Effector memory CD8-positive, alpha-beta T cell (primary cell): ENCODE data around the gene KRTAP4-11.
"Not testable (repeated sequence)": the region's sequence is repeated elsewhere in the genome, so short reads cannot be mapped to it uniquely, and the experiment has no call there.

Source experiments
- ATAC-seq: fragments of 150-1000 bp; cut with Tn5 transposase; replicated peaks from 2 replicates; pipeline ENCODE4 v1.10.0; 2021; ENCODE audit warnings: mild to moderate bottlenecking, moderate library complexity
- DNase-seq, 3 experiments: peaks; one replicate each; pipeline ENCODE4 v3.0.0; 2021
- H3K27ac Mint-ChIP-seq, 2 donors: one replicate each; pipeline ENCODE4 v1.8.0; 2022; ENCODE audit warnings: mild to moderate bottlenecking in 2 of 2, mixed read lengths in 2 of 2, moderate library complexity in 2 of 2
- H3K27me3 Mint-ChIP-seq, 2 donors: one replicate each; pipeline ENCODE4 v1.8.0; 2022; ENCODE audit warnings: mixed read lengths in 2 of 2
- H3K36me3 Mint-ChIP-seq: one replicate; pipeline ENCODE4 v1.8.0; 2022; ENCODE audit warnings: mild to moderate bottlenecking, moderate library complexity, mixed read lengths; ENCODE audit not compliant: insufficient read depth
- H3K4me1 Mint-ChIP-seq, 2 donors: one replicate each; pipeline ENCODE4 v1.8.0; 2022; ENCODE audit warnings: low read depth in 2 of 2, mixed read lengths in 2 of 2
- H3K4me3 Mint-ChIP-seq, 2 donors: one replicate each; pipeline ENCODE4 v1.8.0; 2022; ENCODE audit warnings: mild to moderate bottlenecking in 2 of 2, mixed read lengths in 2 of 2, moderate library complexity in 2 of 2
- H3K9me3 Mint-ChIP-seq, 2 donors: one replicate each; pipeline ENCODE4 v1.8.0; 2022; ENCODE audit warnings: mixed read lengths in 2 of 2

Gene KRTAP4-11

GRCh38 chr17:41096055-41096454 lies 22.1 kb downstream of the KRTAP4-11 start:
- no peak for DNase-seq
- ATAC-seq = no peak
- peaks cover 0 to 1% of the 10 kb centered on the region in 2 donors for H3K4me1 Mint-ChIP-seq
- no peaks in the 10 kb centered on the region for H3K36me3 Mint-ChIP-seq
- no peaks in the 10 kb centered on the region for H3K9me3 Mint-ChIP-seq
- no peak overlapping the region for H3K4me3 Mint-ChIP-seq
- H3K27me3 Mint-ChIP-seq = peaks cover 33 to 59% of the 10 kb centered on the region in 2 donors
- no peak overlapping the region for H3K27ac Mint-ChIP-seq

GRCh38 chr17:41088760-41089352 lies 29.3 kb downstream of the KRTAP4-11 start:
- not testable (repeated sequence) for H3K27ac Mint-ChIP-seq, H3K4me3 Mint-ChIP-seq, ATAC-seq, H3K4me1 Mint-ChIP-seq, H3K9me3 Mint-ChIP-seq, DNase-seq, H3K36me3 Mint-ChIP-seq
- H3K27me3 Mint-ChIP-seq = peaks cover 28 to 34% of the 10 kb centered on the region in 2 donors

- H3K4me1 Mint-ChIP-seq, H3K4me3 Mint-ChIP-seq, H3K9me3 Mint-ChIP-seq, H3K27ac Mint-ChIP-seq, ATAC-seq, DNase-seq, H3K36me3 Mint-ChIP-seq: not testable (repeated sequence)
- peaks cover 40 to 61% of the 10 kb centered on the region in 2 donors for H3K27me3 Mint-ChIP-seq
Measured at GRCh38 chr17:41084100-41084856, 33.9 kb downstream of the KRTAP4-11 start, which contains the start of gene KRTAP4-7. TSS of gene KRTAP4-7 (plus strand) at chr17:41084150. CDS start at chr17:41084207, 57 bp downstream.

GRCh38 chr17:41083427-41083826 lies 34.7 kb downstream of the KRTAP4-11 start:
- ATAC-seq, H3K4me3 Mint-ChIP-seq: not testable (repeated sequence)

GRCh38 chr17:41082626-41083025 lies 35.5 kb downstream of the KRTAP4-11 start:
- no peaks in the 10 kb centered on the region for H3K4me1 Mint-ChIP-seq
- no peak overlapping the region for H3K27ac Mint-ChIP-seq
- DNase-seq (no peak), ATAC-seq (no peak)
- no peaks in the 10 kb centered on the region for H3K9me3 Mint-ChIP-seq
- H3K27me3 Mint-ChIP-seq = peaks cover 41 to 52% of the 10 kb centered on the region in 2 donors
- no peaks in the 10 kb centered on the region for H3K36me3 Mint-ChIP-seq
- H3K4me3 Mint-ChIP-seq = no peak overlapping the region

More at GRCh38 chr17:41083427-41083826, 34.7 kb downstream of the KRTAP4-11 start:
- not testable (repeated sequence) for H3K27ac Mint-ChIP-seq, H3K9me3 Mint-ChIP-seq, H3K4me1 Mint-ChIP-seq, H3K36me3 Mint-ChIP-seq, DNase-seq
- H3K27me3 Mint-ChIP-seq = peaks cover 36 to 60% of the 10 kb centered on the region in 2 donors

- H3K4me1 Mint-ChIP-seq = no peaks in the 10 kb centered on the region
- peaks cover 41 to 45% of the 10 kb centered on the region in 2 donors for H3K27me3 Mint-ChIP-seq
- ATAC-seq (no peak), DNase-seq (no peak)
- no peak overlapping the region for H3K27ac Mint-ChIP-seq
- H3K4me3 Mint-ChIP-seq = no peak overlapping the region
- peaks cover 2% of the 10 kb centered on the region for H3K36me3 Mint-ChIP-seq
- H3K9me3 Mint-ChIP-seq = no peaks in the 10 kb centered on the region
Measured at GRCh38 chr17:41076788-41077187, 41.4 kb downstream of the KRTAP4-11 start.

GRCh38 chr17:41073676-41074075 lies 44.5 kb downstream of the KRTAP4-11 start:
- no peak overlapping the region for H3K27ac Mint-ChIP-seq
- no peak overlapping the region for H3K4me3 Mint-ChIP-seq
- ATAC-seq (no peak), DNase-seq (no peak)
- H3K9me3 Mint-ChIP-seq = no peaks in the 10 kb centered on the region
- peaks cover 2% of the 10 kb centered on the region for H3K36me3 Mint-ChIP-seq
- no peaks in the 10 kb centered on the region for H3K4me1 Mint-ChIP-seq
- H3K27me3 Mint-ChIP-seq = peaks cover 25 to 38% of the 10 kb centered on the region in 2 donors

GRCh38 chr17:41071606-41072360 lies 46.4 kb downstream of the KRTAP4-11 start:
- H3K9me3 Mint-ChIP-seq = no peaks in the 10 kb centered on the region
- ATAC-seq = no peak
- peaks cover 2% of the 10 kb centered on the region for H3K36me3 Mint-ChIP-seq
- peaks cover 19 to 22% of the 10 kb centered on the region in 2 donors for H3K27me3 Mint-ChIP-seq
- DNase-seq = no peak
- no peak overlapping the region for H3K4me3 Mint-ChIP-seq
- H3K4me1 Mint-ChIP-seq = no peaks in the 10 kb centered on the region
- no peak overlapping the region for H3K27ac Mint-ChIP-seq

GRCh38 chr17:41069031-41069430 lies 49.1 kb downstream of the KRTAP4-11 start:
- no peaks in the 10 kb centered on the region for H3K27me3 Mint-ChIP-seq
- ATAC-seq (no peak), DNase-seq (no peak)
- no peaks in the 10 kb centered on the region for H3K36me3 Mint-ChIP-seq
- H3K27ac Mint-ChIP-seq = no peak overlapping the region
- H3K4me1 Mint-ChIP-seq = no peaks in the 10 kb centered on the region
- H3K9me3 Mint-ChIP-seq = no peaks in the 10 kb centered on the region
- no peak overlapping the region for H3K4me3 Mint-ChIP-seq

- H3K9me3 Mint-ChIP-seq = no peaks in the 10 kb centered on the region
- H3K27ac Mint-ChIP-seq = no peak overlapping the region
- no peak for DNase-seq
- no peaks in the 10 kb centered on the region for H3K27me3 Mint-ChIP-seq
- no peaks in the 10 kb centered on the region for H3K36me3 Mint-ChIP-seq
- no peak for ATAC-seq
- no peaks in the 10 kb centered on the region for H3K4me1 Mint-ChIP-seq
- no peak overlapping the region for H3K4me3 Mint-ChIP-seq
Measured at GRCh38 chr17:41067281-41067680, 50.9 kb downstream of the KRTAP4-11 start.
